Stomach (tissue), 9 donors: ENCODE results near the gene TSHR. TPM values are rescaled to one million over a fixed set of nuclear protein-coding genes. Genes with fewer than 3 reads are reported as not detected.

ENCODE experiments used
- DNase-seq, 2 donors: peaks; one replicate each; pipeline versions ENCODE4 v3.0.0 to v3.0.0-alpha.2; 2013 to 2019
- H3K27ac ChIP-seq, 5 donors: fragments of 200-600 bp in 4 of 5; sonication (generic) in 4 of 5; one replicate each; pipeline ENCODE4 v1.5.1; 2013 to 2019; ENCODE audit warnings: mild to moderate bottlenecking in 1 of 5, moderate library complexity in 1 of 5
- H3K27me3 ChIP-seq, 3 donors: fragments of 200-600 bp; sonication (generic); one replicate each; pipeline ENCODE4 v1.5.1; 2017 to 2019; ENCODE audit warnings: mixed run types in 1 of 3
- H3K36me3 ChIP-seq, 4 donors: fragments of 200-600 bp; sonication (generic); 1 replicate in 3 of 4; 2 replicates in 1 of 4; pipeline ENCODE4 v1.5.1; 2016 to 2019
- H3K4me1 ChIP-seq, 4 donors: fragments of 200-600 bp; sonication (generic); one replicate each; pipeline ENCODE4 v1.5.1; 2016 to 2019
- H3K4me3 ChIP-seq, 4 donors: fragments of 200-600 bp; sonication (generic) in 3 of 4; one replicate each; pipeline ENCODE4 v1.5.1; 2016 to 2019; ENCODE audit warnings: mild to moderate bottlenecking in 1 of 4
- H3K9me3 ChIP-seq, 4 donors: fragments of 200-600 bp; sonication (generic); one replicate each; pipeline ENCODE4 v1.5.1; 2016 to 2019
- CTCF ChIP-seq, 7 experiments: fragments of 450-650 bp in 4 of 7; fragments of 200-600 bp in 3 of 7; sonication (generic) in 3 of 7; IDR thresholded peaks; one replicate each; pipeline ENCODE4 v1.5.1; 2016 to 2019; ENCODE audit warnings: antibody characterized with exemption in 7 of 7, control low read depth in 2 of 7, mild to moderate bottlenecking in 1 of 7
- EP300 ChIP-seq: sonication (generic); formaldehyde crosslinking; IDR thresholded peaks from one replicate; pipeline ENCODE4 v1.6.1; 2017; ENCODE audit warnings: antibody characterized with exemption
- POLR2A ChIP-seq, 4 donors: fragments of 450-650 bp; IDR thresholded peaks; one replicate each; pipeline ENCODE4 v1.6.1; 2016; ENCODE audit warnings: antibody characterized with exemption in 4 of 4, control low read depth in 2 of 4, mild to moderate bottlenecking in 1 of 4, moderate library complexity in 1 of 4
- POLR2AphosphoS5 ChIP-seq, 3 donors: sonication (generic); formaldehyde crosslinking; IDR thresholded peaks; one replicate each; pipeline ENCODE4 v1.6.1; 2016; ENCODE audit warnings: antibody characterized with exemption in 3 of 3
- WGBS, 5 donors: extraction: QIAGEN DNeasy Blood & Tissue Kit in 3 of 5; methylation state at CpG; one replicate each; pipeline versions ENCODE4 v1.1.5 to v1.1.7; 2013 to 2018; 5-methylcytosine and 5-hydroxymethylcytosine counted together
- intact Hi-C: fragments of 100-400 bp; cut with DNase I; formaldehyde crosslinking; loops from one replicate; pipeline ENCODE4 v1.15.1; 2023; ENCODE audit warnings: low total_unique reads
- polyA plus RNA-seq, 3 donors: library from polyadenylated mRNA; stranded (reverse); fragments of 200-250 nt; gene quantifications; one replicate each; pipeline ENCODE4 v1.2.3, GENCODE V29; 2013
- total RNA-seq, 5 donors: library from RNA; depleted of rRNA; stranded (reverse); fragments of >200 nt; gene quantifications; one replicate each; pipeline versions ENCODE4 v1.1.0 to v1.2.3, GENCODE V29; 2014 to 2016
- donor health status: healthy with polysubstance abuse.
- donor health status: Bipolar disorder and iron deficiency.
- donor health status: healthy.

The TSHR gene
- total and polyA plus RNA-seq, 8 donors, result 0.18 to 0.46 (median 0.45) TPM; not detected in 5

DNA sequence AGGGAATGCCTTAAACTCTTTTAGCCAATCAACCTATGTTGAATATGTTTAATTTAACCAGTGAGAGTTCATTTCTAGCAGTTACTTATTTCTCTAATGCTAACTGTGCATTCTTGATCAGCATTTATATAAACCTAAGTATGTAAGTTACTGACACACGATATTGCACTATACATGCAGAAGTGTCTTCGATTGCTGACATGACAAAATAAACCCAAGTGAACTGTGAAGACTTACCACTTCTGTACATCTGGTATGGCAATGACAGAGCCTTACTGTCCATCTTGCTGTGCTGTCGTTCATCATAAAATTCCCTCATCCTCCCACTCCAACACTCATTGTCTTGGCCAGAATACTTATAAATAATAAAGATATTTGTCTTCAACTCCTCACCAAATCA, 131.8 kb downstream of the TSHR start:
- no peaks in the 10 kb centered on the region for H3K27me3 ChIP-seq
- no peaks in the 10 kb centered on the region for H3K36me3 ChIP-seq
- intact Hi-C loops, result no loop called here
- DNase-seq, result no peak
- TF ChIP-seq POLR2AphosphoS5 (IDR thresholded peaks at IDR 0.05) (no peak), POLR2A (IDR thresholded peaks at IDR 0.05) (no peak), CTCF (IDR thresholded peaks at IDR 0.05) (no peak), EP300 (no peak)
- H3K4me3 ChIP-seq, result no peak overlapping the region
- no peaks in the 10 kb centered on the region for H3K9me3 ChIP-seq
- 56 to 91% (median 80%) methylated on average over 3 of the region's 3 CpGs for WGBS, 5 donors
- H3K27ac ChIP-seq, result no peak overlapping the region
- H3K4me1 ChIP-seq, result no peaks in the 10 kb centered on the region

DNA sequence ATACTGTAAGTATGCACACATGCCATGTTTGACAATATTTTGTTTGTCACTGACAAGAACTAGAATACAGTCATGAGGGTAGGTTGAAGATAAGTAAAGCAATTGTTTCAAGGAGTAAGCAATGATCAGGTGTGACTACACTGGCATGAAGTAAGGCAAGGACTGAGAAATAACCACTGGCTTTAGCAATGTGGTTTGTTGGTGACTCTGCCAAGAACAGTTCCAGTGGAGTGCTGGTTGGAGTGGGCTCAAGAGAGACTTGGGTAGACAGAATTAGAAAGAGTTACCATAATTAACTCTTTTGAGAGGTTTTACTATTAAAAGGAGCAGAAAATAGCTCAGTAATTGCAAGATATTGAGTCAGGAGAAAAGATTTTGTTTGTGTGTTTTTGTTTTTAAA, 135.7 kb downstream of the TSHR start:
- H3K9me3 ChIP-seq, result no peaks in the 10 kb centered on the region
- no peak for DNase-seq
- intact Hi-C loops, result no loop called here
- TF ChIP-seq POLR2A (IDR thresholded peaks at IDR 0.05), result no peak
- no peak for TF ChIP-seq POLR2AphosphoS5 (IDR thresholded peaks at IDR 0.05)
- TF ChIP-seq CTCF (IDR thresholded peaks at IDR 0.05), result no peak
- no peak for TF ChIP-seq EP300
- H3K27ac ChIP-seq, result no peak overlapping the region
- H3K4me1 ChIP-seq, result no peaks in the 10 kb centered on the region
- no peak overlapping the region for H3K4me3 ChIP-seq
- H3K36me3 ChIP-seq, result no peaks in the 10 kb centered on the region
- no peaks in the 10 kb centered on the region for H3K27me3 ChIP-seq

- DNase-seq, result no peak
- 52 to 64% (median 56%) methylated on average over 1 of the region's 1 CpG for WGBS, 5 donors
These were observed 136.2 kb downstream of the TSHR start for GRCh38 chr14:81091660-81092059.

GRCh38 chr14:81093651-81094050, 138.2 kb downstream of the TSHR start:
- H3K27me3 ChIP-seq, result no peaks in the 10 kb centered on the region
- no peaks in the 10 kb centered on the region for H3K9me3 ChIP-seq
- no peaks in the 10 kb centered on the region for H3K36me3 ChIP-seq
- H3K4me3 ChIP-seq, result no peak overlapping the region
- WGBS, 5 donors, result 92 to 98% (median 97%) methylated on average over 2 of the region's 2 CpGs
- DNase-seq, result no peak
- intact Hi-C loops, result no loop called here
- TF ChIP-seq POLR2AphosphoS5 (IDR thresholded peaks at IDR 0.05) (no peak), CTCF (IDR thresholded peaks at IDR 0.05) (no peak), POLR2A (IDR thresholded peaks at IDR 0.05) (no peak), EP300 (no peak)
- no peak overlapping the region for H3K27ac ChIP-seq
- no peaks in the 10 kb centered on the region for H3K4me1 ChIP-seq

More at GRCh38 chr14:81091660-81092059, 136.2 kb downstream of the TSHR start:
- TF ChIP-seq POLR2AphosphoS5 (IDR thresholded peaks at IDR 0.05) (no peak), POLR2A (IDR thresholded peaks at IDR 0.05) (no peak), CTCF (IDR thresholded peaks at IDR 0.05) (no peak), EP300 (no peak)
- Histone ChIP-seq H3K36me3 (no peaks in the 10 kb centered on the region), H3K4me3 (no peak overlapping the region), H3K4me1 (no peaks in the 10 kb centered on the region), H3K27me3 (no peaks in the 10 kb centered on the region), H3K27ac (no peak overlapping the region), H3K9me3 (no peaks in the 10 kb centered on the region)
- intact Hi-C loops, result no loop called here
